ENCODE measurements around the gene CLEC9A.

The CLEC9A gene

DNA sequence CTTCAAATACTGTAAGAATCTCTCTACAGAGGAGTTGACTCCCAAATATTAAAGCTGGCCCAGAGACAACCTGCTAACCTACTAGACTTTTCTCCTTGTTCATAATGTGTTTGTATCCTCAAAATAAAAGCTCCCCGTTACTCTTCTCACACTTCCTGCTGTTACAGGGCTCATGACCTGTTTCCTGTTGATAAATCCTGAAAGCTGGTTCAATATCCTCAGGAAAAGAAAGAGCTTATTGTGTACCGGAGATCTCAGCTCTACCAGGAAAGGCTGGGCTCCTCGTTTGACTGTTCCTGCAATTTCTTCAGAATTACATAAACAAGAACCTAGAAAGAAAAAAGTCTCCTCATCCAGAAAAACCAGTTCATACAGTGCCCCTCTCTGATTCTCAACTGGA, 37.5 kb downstream of the CLEC9A start:
- no peak for DNase-seq
- H3K4ac ChIP-seq (ENCODE audit: low read depth, low read length), result no peak overlapping the region
- H3K9ac ChIP-seq (ENCODE audit: low read length), result no peak overlapping the region
- H3K18ac ChIP-seq (ENCODE audit: low read length), result no peak overlapping the region
- H3K79me1 ChIP-seq (ENCODE audit: low read length), result no peaks in the 10 kb centered on the region
- WGBS (ENCODE audit: extremely low coverage, insufficient coverage, low lambda C conversion rate), result no CpG with 5 or more reads among the region's 3 CpGs
- H2AK5ac ChIP-seq (ENCODE audit: low read length), result no peak overlapping the region
- H3K4me1 ChIP-seq (ENCODE audit: control insufficient read depth, low read depth, low read length), result no peaks in the 10 kb centered on the region
- H2BK5ac ChIP-seq (ENCODE audit: low read length), result no peak overlapping the region
- H3K79me2 ChIP-seq (ENCODE audit: control insufficient read depth, insufficient read depth, low read length), result no peaks in the 10 kb centered on the region
- no peaks in the 10 kb centered on the region for H3K27me3 ChIP-seq (ENCODE audit: insufficient read depth, low read length, poor library complexity)
- H2BK120ac ChIP-seq (ENCODE audit: low read depth, low read length), result no peak overlapping the region
- H4K8ac ChIP-seq (ENCODE audit: low read depth, low read length), result no peak overlapping the region
- no peak overlapping the region for H3K56ac ChIP-seq (ENCODE audit: low read length)
- no peak overlapping the region for H3K23ac ChIP-seq (ENCODE audit: low read length)
- H4K5ac ChIP-seq (ENCODE audit: low read length), result no peak overlapping the region
- no peak overlapping the region for H3K27ac ChIP-seq (ENCODE audit: low read depth, low read length)
- no peaks in the 10 kb centered on the region for H3K36me3 ChIP-seq (ENCODE audit: control insufficient read depth, insufficient read depth, low read length)
- H3K4me3 ChIP-seq (ENCODE audit: low read length), result no peak overlapping the region
- H2BK15ac ChIP-seq (replicated peaks; ENCODE audit: low read depth), result no peak overlapping the region
- no peak overlapping the region for H3K4me2 ChIP-seq (ENCODE audit: low read length)

DNA sequence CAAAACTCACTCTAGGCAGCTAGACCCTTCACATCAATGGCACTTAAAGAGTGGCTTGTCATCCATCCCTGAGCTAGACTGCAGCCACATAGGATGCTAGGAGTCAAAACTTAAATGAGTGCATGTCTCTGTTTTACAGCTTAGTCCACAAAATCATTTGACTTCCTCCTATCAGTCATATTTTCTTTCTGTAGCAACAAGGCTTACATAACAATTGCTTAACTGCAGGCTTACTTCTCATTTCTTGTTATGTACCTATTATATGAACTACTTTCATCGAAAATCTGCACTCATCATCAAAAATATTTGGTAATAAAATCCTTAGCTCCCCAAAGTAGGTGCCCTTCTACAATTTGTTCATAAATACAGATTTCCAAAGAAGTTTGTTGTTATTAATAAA, 38.2 kb downstream of the CLEC9A start:
- no peak overlapping the region for H3K4ac ChIP-seq (ENCODE audit: low read depth, low read length)
- no peak overlapping the region for H3K27ac ChIP-seq (ENCODE audit: low read depth, low read length)
- H3K18ac ChIP-seq (ENCODE audit: low read length), result no peak overlapping the region
- no peaks in the 10 kb centered on the region for H3K4me1 ChIP-seq (ENCODE audit: control insufficient read depth, low read depth, low read length)
- no peaks in the 10 kb centered on the region for H3K79me1 ChIP-seq (ENCODE audit: low read length)
- no CpG with 5 or more reads among the region's 1 CpG for WGBS (ENCODE audit: extremely low coverage, insufficient coverage, low lambda C conversion rate)
- H3K4me3 ChIP-seq (ENCODE audit: low read length), result no peak overlapping the region
- H4K8ac ChIP-seq (ENCODE audit: low read depth, low read length), result no peak overlapping the region
- no peak overlapping the region for H3K23ac ChIP-seq (ENCODE audit: low read length)
- no peak overlapping the region for H3K56ac ChIP-seq (ENCODE audit: low read length)
- no peak overlapping the region for H2AK5ac ChIP-seq (ENCODE audit: low read length)
- H3K9ac ChIP-seq (ENCODE audit: low read length), result no peak overlapping the region
- H3K79me2 ChIP-seq (ENCODE audit: control insufficient read depth, insufficient read depth, low read length), result no peaks in the 10 kb centered on the region
- no peaks in the 10 kb centered on the region for H3K36me3 ChIP-seq (ENCODE audit: control insufficient read depth, insufficient read depth, low read length)
- H2BK5ac ChIP-seq (ENCODE audit: low read length), result no peak overlapping the region
- no peaks in the 10 kb centered on the region for H3K27me3 ChIP-seq (ENCODE audit: insufficient read depth, low read length, poor library complexity)
- no peak for DNase-seq
- H2BK120ac ChIP-seq (ENCODE audit: low read depth, low read length), result no peak overlapping the region
- no peak overlapping the region for H2BK15ac ChIP-seq (replicated peaks; ENCODE audit: low read depth)
- no peak overlapping the region for H3K4me2 ChIP-seq (ENCODE audit: low read length)
- H4K5ac ChIP-seq (ENCODE audit: low read length), result no peak overlapping the region

DNA sequence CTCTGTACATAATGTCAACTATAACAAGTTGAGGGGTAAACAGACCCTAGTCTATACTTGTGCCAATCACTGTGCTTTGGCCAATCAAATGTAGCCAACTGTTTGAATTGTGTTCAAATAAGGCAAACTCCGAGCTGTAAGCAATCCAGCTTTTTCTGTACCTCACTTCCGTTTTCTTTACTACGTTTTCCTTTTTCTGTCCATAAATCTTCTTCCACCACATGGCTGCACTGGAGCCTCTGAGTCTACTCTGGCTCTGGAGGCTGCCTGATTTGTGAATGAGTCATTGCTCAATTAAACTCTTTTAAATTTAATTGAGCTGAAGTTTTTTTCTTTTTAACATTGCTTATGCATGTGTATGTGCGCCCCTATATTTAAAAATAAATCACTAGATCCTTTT, 38.6 kb downstream of the CLEC9A start:
- no peak overlapping the region for H3K9ac ChIP-seq (ENCODE audit: low read length)
- no peak overlapping the region for H3K4me2 ChIP-seq (ENCODE audit: low read length)
- no peak overlapping the region for H3K56ac ChIP-seq (ENCODE audit: low read length)
- no peak for DNase-seq
- no peak overlapping the region for H4K8ac ChIP-seq (ENCODE audit: low read depth, low read length)
- H3K27ac ChIP-seq (ENCODE audit: low read depth, low read length), result no peak overlapping the region
- H3K27me3 ChIP-seq (ENCODE audit: insufficient read depth, low read length, poor library complexity), result no peaks in the 10 kb centered on the region
- no CpG with 5 or more reads among the region's 4 CpGs for WGBS (ENCODE audit: extremely low coverage, insufficient coverage, low lambda C conversion rate)
- no peaks in the 10 kb centered on the region for H3K79me1 ChIP-seq (ENCODE audit: low read length)
- H2BK15ac ChIP-seq (replicated peaks; ENCODE audit: low read depth), result no peak overlapping the region
- no peaks in the 10 kb centered on the region for H3K79me2 ChIP-seq (ENCODE audit: control insufficient read depth, insufficient read depth, low read length)
- H3K36me3 ChIP-seq (ENCODE audit: control insufficient read depth, insufficient read depth, low read length), result no peaks in the 10 kb centered on the region
- no peak overlapping the region for H4K5ac ChIP-seq (ENCODE audit: low read length)
- H3K4ac ChIP-seq (ENCODE audit: low read depth, low read length), result no peak overlapping the region
- no peaks in the 10 kb centered on the region for H3K4me1 ChIP-seq (ENCODE audit: control insufficient read depth, low read depth, low read length)
- no peak overlapping the region for H3K4me3 ChIP-seq (ENCODE audit: low read length)
- no peak overlapping the region for H2BK5ac ChIP-seq (ENCODE audit: low read length)
- no peak overlapping the region for H2AK5ac ChIP-seq (ENCODE audit: low read length)
- no peak overlapping the region for H2BK120ac ChIP-seq (ENCODE audit: low read depth, low read length)
- H3K23ac ChIP-seq (ENCODE audit: low read length), result no peak overlapping the region
- no peak overlapping the region for H3K18ac ChIP-seq (ENCODE audit: low read length)

DNA sequence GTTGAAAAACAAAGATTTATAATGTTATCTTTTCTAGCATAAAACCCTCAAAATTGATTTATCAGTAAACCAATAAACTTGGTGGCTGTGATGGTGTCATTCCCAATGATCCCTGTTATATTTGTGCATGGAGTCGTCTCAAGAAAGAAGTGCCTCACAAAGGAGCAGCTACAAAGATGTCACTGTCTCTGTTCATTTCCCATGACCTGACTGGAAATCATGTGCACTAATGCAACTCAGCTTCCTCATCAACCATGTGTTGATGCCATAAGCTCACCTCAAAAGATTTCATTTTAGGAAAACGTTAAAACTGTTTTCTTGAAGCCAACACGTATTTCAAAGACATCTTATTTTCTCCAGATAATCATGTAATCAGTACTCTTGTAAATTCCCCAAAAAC, 39.5 kb downstream of the CLEC9A start:
- H3K56ac ChIP-seq (ENCODE audit: low read length), result no peak overlapping the region

DNA sequence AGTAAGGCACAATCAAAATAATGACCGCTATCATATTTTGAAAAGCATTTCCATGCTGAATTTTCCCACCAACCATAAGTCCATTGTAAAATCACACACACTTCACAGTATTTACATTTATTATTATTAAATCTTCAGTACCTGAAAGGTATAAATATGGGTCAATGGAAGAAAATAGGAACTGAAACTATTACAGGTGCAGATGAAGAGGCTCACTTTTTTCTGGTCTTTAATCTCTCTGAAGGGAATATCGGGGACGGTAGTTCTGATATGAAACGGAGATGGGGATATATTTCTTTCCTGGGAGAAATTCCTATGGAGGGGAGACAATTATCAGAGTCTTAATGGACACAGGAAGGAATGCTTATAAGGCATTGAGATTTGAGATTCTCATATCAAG, 39.9 kb downstream of the CLEC9A start:
- no peaks in the 10 kb centered on the region for H3K79me2 ChIP-seq (ENCODE audit: control insufficient read depth, insufficient read depth, low read length)
- no CpG with 5 or more reads among the region's 4 CpGs for WGBS (ENCODE audit: extremely low coverage, insufficient coverage, low lambda C conversion rate)
- no peak overlapping the region for H2BK120ac ChIP-seq (ENCODE audit: low read depth, low read length)
- DNase-seq, result no peak
- H4K8ac ChIP-seq (ENCODE audit: low read depth, low read length), result no peak overlapping the region
- no peaks in the 10 kb centered on the region for H3K4me1 ChIP-seq (ENCODE audit: control insufficient read depth, low read depth, low read length)
- no peak overlapping the region for H3K4me2 ChIP-seq (ENCODE audit: low read length)
- H3K23ac ChIP-seq (ENCODE audit: low read length), result no peak overlapping the region
- H2BK5ac ChIP-seq (ENCODE audit: low read length), result no peak overlapping the region
- no peak overlapping the region for H2AK5ac ChIP-seq (ENCODE audit: low read length)
- no peak overlapping the region for H3K18ac ChIP-seq (ENCODE audit: low read length)
- H4K5ac ChIP-seq (ENCODE audit: low read length), result no peak overlapping the region
- no peak overlapping the region for H3K56ac ChIP-seq (ENCODE audit: low read length)
- no peaks in the 10 kb centered on the region for H3K79me1 ChIP-seq (ENCODE audit: low read length)
- no peak overlapping the region for H3K4ac ChIP-seq (ENCODE audit: low read depth, low read length)
- H2BK15ac ChIP-seq (replicated peaks; ENCODE audit: low read depth), result no peak overlapping the region
- H3K27ac ChIP-seq (ENCODE audit: low read depth, low read length), result no peak overlapping the region
- H3K9ac ChIP-seq (ENCODE audit: low read length), result no peak overlapping the region
- no peak overlapping the region for H3K4me3 ChIP-seq (ENCODE audit: low read length)
- no peaks in the 10 kb centered on the region for H3K36me3 ChIP-seq (ENCODE audit: control insufficient read depth, insufficient read depth, low read length)
- H3K27me3 ChIP-seq (ENCODE audit: insufficient read depth, low read length, poor library complexity), result no peaks in the 10 kb centered on the region

More for the DNA sequence above, 39.5 kb downstream of the CLEC9A start:
- H3K79me1 ChIP-seq (ENCODE audit: low read length), result no peaks in the 10 kb centered on the region
- no peak for DNase-seq
- no peak overlapping the region for H2BK5ac ChIP-seq (ENCODE audit: low read length)
- H2BK120ac ChIP-seq (ENCODE audit: low read depth, low read length), result no peak overlapping the region
- no CpG with 5 or more reads among the region's 3 CpGs for WGBS (ENCODE audit: extremely low coverage, insufficient coverage, low lambda C conversion rate)
- no peak overlapping the region for H3K4me2 ChIP-seq (ENCODE audit: low read length)
- no peak overlapping the region for H2AK5ac ChIP-seq (ENCODE audit: low read length)
- H3K18ac ChIP-seq (ENCODE audit: low read length), result no peak overlapping the region
- H3K23ac ChIP-seq (ENCODE audit: low read length), result no peak overlapping the region
- H3K27me3 ChIP-seq (ENCODE audit: insufficient read depth, low read length, poor library complexity), result no peaks in the 10 kb centered on the region
- no peaks in the 10 kb centered on the region for H3K36me3 ChIP-seq (ENCODE audit: control insufficient read depth, insufficient read depth, low read length)
- H4K5ac ChIP-seq (ENCODE audit: low read length), result no peak overlapping the region
- H3K27ac ChIP-seq (ENCODE audit: low read depth, low read length), result no peak overlapping the region
- no peaks in the 10 kb centered on the region for H3K79me2 ChIP-seq (ENCODE audit: control insufficient read depth, insufficient read depth, low read length)
- no peak overlapping the region for H2BK15ac ChIP-seq (replicated peaks; ENCODE audit: low read depth)
- H3K9ac ChIP-seq (ENCODE audit: low read length), result no peak overlapping the region
- no peaks in the 10 kb centered on the region for H3K4me1 ChIP-seq (ENCODE audit: control insufficient read depth, low read depth, low read length)
- no peak overlapping the region for H3K4ac ChIP-seq (ENCODE audit: low read depth, low read length)
- no peak overlapping the region for H3K4me3 ChIP-seq (ENCODE audit: low read length)
- no peak overlapping the region for H4K8ac ChIP-seq (ENCODE audit: low read depth, low read length)

GRCh38 chr12:10072131-10072530, 41.6 kb downstream of the CLEC9A start:
- Histone ChIP-seq H3K36me3 (ENCODE audit: control insufficient read depth, insufficient read depth, low read length) (no peaks in the 10 kb centered on the region), H3K4me2 (ENCODE audit: low read length) (no peak overlapping the region), H3K56ac (ENCODE audit: low read length) (no peak overlapping the region), H3K27me3 (ENCODE audit: insufficient read depth, low read length, poor library complexity) (no peaks in the 10 kb centered on the region), H4K8ac (ENCODE audit: low read depth, low read length) (no peak overlapping the region), H2BK120ac (ENCODE audit: low read depth, low read length) (no peak overlapping the region), H4K5ac (ENCODE audit: low read length) (no peak overlapping the region), H3K18ac (ENCODE audit: low read length) (no peak overlapping the region), H3K4ac (ENCODE audit: low read depth, low read length) (no peak overlapping the region), H3K27ac (ENCODE audit: low read depth, low read length) (no peak overlapping the region), H3K4me1 (ENCODE audit: control insufficient read depth, low read depth, low read length) (no peaks in the 10 kb centered on the region), H3K79me2 (ENCODE audit: control insufficient read depth, insufficient read depth, low read length) (no peaks in the 10 kb centered on the region), H3K9ac (ENCODE audit: low read length) (no peak overlapping the region), H3K79me1 (ENCODE audit: low read length) (no peaks in the 10 kb centered on the region), H2AK5ac (ENCODE audit: low read length) (no peak overlapping the region), H3K4me3 (ENCODE audit: low read length) (no peak overlapping the region), H3K23ac (ENCODE audit: low read length) (no peak overlapping the region), H2BK15ac (replicated peaks; ENCODE audit: low read depth) (no peak overlapping the region), H2BK5ac (ENCODE audit: low read length) (no peak overlapping the region)
- no peak for DNase-seq
- WGBS (ENCODE audit: extremely low coverage, insufficient coverage, low lambda C conversion rate), result no CpG with 5 or more reads among the region's 2 CpGs
